ENCODE data around the gene AKT1. TPM values are rescaled to one million over a fixed set of nuclear protein-coding genes. Genes with fewer than 3 reads are reported as not detected.

Gene AKT1
- total and polyA plus RNA-seq, 2 of the 4 experiments (the other 2 are of a cell fraction) = 193 to 221 TPM

DNA sequence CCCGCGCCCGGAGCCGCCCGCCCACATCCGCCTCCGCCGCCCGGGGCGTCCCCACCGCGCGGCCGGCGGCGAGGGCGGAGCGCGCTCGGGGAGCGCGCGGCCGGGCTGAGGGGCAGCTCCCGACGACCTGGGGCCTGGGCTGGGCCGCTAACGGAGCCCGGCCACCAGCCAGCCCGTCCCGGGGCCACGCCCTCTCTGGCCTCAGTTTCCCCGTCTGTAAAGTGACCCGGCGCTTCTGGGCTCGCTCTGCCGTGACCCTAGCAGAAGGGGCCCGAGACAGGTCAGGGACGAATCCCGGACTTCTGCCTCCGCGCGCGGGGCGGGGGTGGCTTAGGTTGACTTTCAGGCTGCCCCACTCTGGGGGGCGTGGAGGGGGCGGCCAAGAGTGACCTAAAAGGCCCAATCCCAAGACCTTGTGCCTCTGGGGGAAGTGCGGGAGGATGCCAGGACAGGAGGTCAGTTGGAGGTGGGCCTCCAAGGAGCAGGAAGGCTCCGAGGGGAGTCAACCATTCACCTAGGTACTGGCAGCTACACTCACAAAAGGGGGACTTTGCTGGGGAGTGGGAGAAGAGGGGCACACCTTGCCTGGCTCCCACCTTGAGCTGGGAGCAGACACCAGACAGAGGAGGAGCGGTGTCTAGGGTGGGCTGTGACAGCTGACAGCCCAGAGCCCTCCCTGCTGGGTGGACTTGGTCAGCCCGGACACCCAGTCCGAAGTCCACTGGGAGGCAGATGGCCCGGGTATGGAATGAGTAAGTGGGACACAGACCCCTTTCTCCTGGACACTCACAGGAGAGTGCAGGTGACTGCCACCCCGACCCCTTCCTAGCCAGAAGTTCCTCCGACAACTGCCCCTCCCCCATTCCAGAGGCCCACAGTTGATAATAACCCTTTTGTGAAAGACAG lies 486 bp upstream of the AKT1 start:
- peak overlapping the region; percentile 96 for H2AK5ac ChIP-seq (ENCODE audit: low read depth, low read length)
- H4K8ac ChIP-seq (ENCODE audit: low read depth in 2 of 2, low read length in 2 of 2) = peak overlapping the region; percentile 91 to 95
- peak overlapping the region; percentile 78 for H2AK9ac ChIP-seq (replicated peaks; ENCODE audit: low read depth, low read length, poor library complexity)
- peak overlapping the region; percentile 79 for H4K91ac ChIP-seq (ENCODE audit: insufficient read depth, low read depth, low read length)
- peaks cover 38% of the 10 kb centered on the region for H4K20me1 ChIP-seq (ENCODE audit: insufficient read depth, low read length)
- no peak overlapping the region; the same call in 1 of the 2 replicates for H2BK120ac ChIP-seq (ENCODE audit: low read depth, low read length)
- peak overlapping the region; percentile 22 for H3K9ac ChIP-seq (ENCODE audit: low read depth, low read length)
- 10% methylated on average over 21 of the region's 55 CpGs; no CpG with 5 or more reads in 1 of the 2 experiments for WGBS, 2 experiments (ENCODE audit: extremely low coverage in 2 of 2, insufficient read length in 1 of 2)
- dilution Hi-C loops (cut with HindIII; ENCODE audit: low sequenced_read_pairs, unreplicated experiment) (no loop called here), in situ Hi-C loops (cut with MboI; ENCODE audit: low sequenced_read_pairs) (no loop called here), intact Hi-C loops (cut with micrococcal nuclease) (loop anchor here (2.0 kb wide), 1 partner anchor 69 kb away; the partner anchor contains the start of gene CEP170B)
- peak overlapping the region; percentile 86 for H3K4ac ChIP-seq (ENCODE audit: low read depth, low read length)
- peaks cover 28% of the 10 kb centered on the region for H3K4me1 ChIP-seq (ENCODE audit: control insufficient read depth, insufficient read depth, low read length)
- H2BK15ac ChIP-seq (ENCODE audit: low read depth, low read length) = 0 out of 3 replicates have a peak overlapping the region, but pooled peaks have one; percentile 40
- peak overlapping the region; percentile 54 for H3K4me2 ChIP-seq (ENCODE audit: low read depth, low read length)
- TF ChIP-seq SMC3 (IDR thresholded peaks at IDR 0.05; ENCODE audit: low read depth, low read length) (no peak), POLR2A (IDR thresholded peaks at IDR 0.05; ENCODE audit: low read depth, low read length) (0 out of 2 replicates have a peak, but pooled peaks have one; percentile 10)
- POLR2A ChIA-PET (ENCODE audit: unreplicated experiment) = no interaction called here
- CTCF ChIA-PET = no interaction called here
- no peaks in the 10 kb centered on the region for H3K27me3 ChIP-seq (ENCODE audit: control insufficient read depth, insufficient read depth, low read length)
- peak overlapping the region; percentile 82; the same call in 1 of the 2 replicates for H3K23ac ChIP-seq (ENCODE audit: low read depth, low read length)
- peak overlapping the region; percentile 98 for H2AFZ ChIP-seq (replicated peaks; ENCODE audit: low read length, poor library complexity)
- DNase-seq = no peak
- H3K9me3 ChIP-seq (ENCODE audit: control insufficient read depth, insufficient read depth, low read length) = no peaks in the 10 kb centered on the region
- H3K27ac ChIP-seq (ENCODE audit: insufficient read depth, low read length) = peak overlapping the region; percentile 34; the same call in 1 of the 2 replicates
- no peak overlapping the region for H2BK20ac ChIP-seq (ENCODE audit: low read depth, low read length)
- BruUV-seq (replicated peaks) = no TSS peak
- H2BK5ac ChIP-seq (ENCODE audit: low read depth, low read length, poor library complexity, severe bottlenecking) = no peak overlapping the region
- H3K36me3 ChIP-seq (ENCODE audit: control insufficient read depth, insufficient read depth, low read length) = peaks cover 15% of the 10 kb centered on the region; the same call in 1 of the 2 replicates
- peak overlapping the region; percentile 48 for H3K4me3 ChIP-seq (ENCODE audit: insufficient read depth, low read depth, low read length)
- peaks cover 0 to 40% of the 10 kb centered on the region in 2 experiments; a peak in 3 of 4 replicates for H3K79me1 ChIP-seq (ENCODE audit: low read depth in 1 of 2, low read length in 2 of 2)
- ATAC-seq (ENCODE audit: low read depth) = no peak
- peaks cover 10% of the 10 kb centered on the region for H3K9me1 ChIP-seq (ENCODE audit: insufficient read depth, low read length)
- no peak overlapping the region for H3K56ac ChIP-seq (ENCODE audit: extremely low read depth, insufficient read depth, low read length)
- no peak overlapping the region for H3K18ac ChIP-seq (ENCODE audit: low read depth, low read length)
- peak overlapping the region; percentile 91 for H4K5ac ChIP-seq (ENCODE audit: low read depth, low read length)
- peak overlapping the region; percentile 85 for H3K14ac ChIP-seq (replicated peaks; ENCODE audit: low read depth, low read length)
